HG02588 (cell line): Measurements from ENCODE around the gene SENP3.
A peak's percentile ranks its signal among the peaks of the same experiment; 100 is the strongest.

Experiments
- ATAC-seq: cut with Tn5 transposase; IDR thresholded peaks from one replicate; pipeline ENCODE4 v1.9.1; 2021; ENCODE audit warnings: mild to moderate bottlenecking, moderate library complexity; ENCODE audit not compliant: unreplicated experiment

Gene SENP3

DNA sequence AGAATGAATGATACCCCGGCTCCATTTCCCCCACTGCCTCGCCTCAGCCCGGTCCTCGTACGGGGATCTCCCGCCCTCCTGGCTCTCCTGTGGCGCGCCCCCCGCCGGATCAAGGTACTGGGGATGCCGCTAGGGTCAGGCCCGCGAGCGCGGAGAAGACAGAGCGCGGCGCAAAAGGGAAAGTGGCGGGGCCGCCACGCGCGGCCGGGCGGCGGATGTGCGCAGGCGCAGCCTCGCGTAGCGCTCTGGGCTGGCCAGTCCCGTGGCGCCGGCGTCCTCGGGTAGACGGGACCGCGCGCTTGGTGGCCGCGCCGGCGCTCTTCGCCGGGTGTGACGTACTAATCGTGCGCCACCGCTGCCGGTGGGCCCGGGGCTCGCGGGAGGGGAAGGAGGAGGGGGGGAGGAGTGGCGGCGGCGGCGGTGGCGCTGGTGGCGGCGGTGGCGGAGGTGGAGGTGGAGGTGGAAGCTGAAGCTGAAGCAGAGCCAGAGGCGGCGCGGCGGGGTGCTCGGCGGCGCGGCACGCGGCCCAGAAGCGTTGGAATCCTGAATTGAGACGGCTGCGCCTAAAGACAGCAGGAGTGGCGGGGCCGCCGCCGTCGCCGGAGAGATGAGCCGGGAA, at the start of gene SENP3:
SENP3 (plus strand) TSS at position 331 of the 619 bp plus-strand sequence. CDS start 1,158 bp downstream, outside the sequence.
- ATAC-seq, result peak; percentile 65

DNA sequence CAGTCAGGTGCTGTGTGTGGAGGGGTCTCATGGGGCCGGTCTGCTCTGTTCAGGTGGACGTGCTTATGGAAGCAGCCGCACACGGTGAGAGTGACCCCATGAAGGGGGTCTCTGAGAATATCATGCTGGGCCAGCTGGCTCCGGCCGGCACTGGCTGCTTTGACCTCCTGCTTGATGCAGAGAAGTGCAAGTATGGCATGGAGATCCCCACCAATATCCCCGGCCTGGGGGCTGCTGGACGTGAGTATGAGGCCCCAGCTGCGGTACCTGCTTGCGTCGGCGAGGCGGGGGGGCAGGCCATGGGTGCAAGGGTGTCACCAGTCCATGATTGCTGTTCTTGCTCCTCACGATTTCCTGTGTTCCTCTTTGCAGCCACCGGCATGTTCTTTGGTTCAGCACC, 49.6 kb upstream of the SENP3 start:
- no peak for ATAC-seq

DNA sequence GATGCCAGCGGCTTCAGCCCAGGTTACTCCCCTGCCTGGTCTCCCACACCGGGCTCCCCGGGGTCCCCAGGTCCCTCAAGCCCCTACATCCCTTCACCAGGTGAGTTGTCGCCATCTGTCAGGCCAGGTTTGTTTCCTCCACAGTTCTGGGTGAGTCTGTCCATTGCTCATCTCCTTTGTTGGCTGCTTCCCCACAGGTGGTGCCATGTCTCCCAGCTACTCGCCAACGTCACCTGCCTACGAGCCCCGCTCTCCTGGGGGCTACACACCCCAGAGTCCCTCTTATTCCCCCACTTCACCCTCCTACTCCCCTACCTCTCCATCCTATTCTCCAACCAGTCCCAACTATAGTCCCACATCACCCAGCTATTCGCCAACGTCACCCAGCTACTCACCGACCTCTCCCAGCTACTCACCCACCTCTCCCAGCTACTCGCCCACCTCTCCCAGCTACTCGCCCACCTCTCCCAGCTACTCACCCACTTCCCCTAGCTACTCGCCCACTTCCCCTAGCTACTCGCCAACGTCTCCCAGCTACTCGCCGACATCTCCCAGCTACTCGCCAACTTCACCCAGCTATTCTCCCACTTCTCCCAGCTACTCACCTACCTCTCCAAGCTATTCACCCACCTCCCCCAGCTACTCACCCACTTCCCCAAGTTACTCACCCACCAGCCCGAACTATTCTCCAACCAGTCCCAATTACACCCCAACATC, 48.7 kb upstream of the SENP3 start:
- ATAC-seq, result no peak

DNA sequence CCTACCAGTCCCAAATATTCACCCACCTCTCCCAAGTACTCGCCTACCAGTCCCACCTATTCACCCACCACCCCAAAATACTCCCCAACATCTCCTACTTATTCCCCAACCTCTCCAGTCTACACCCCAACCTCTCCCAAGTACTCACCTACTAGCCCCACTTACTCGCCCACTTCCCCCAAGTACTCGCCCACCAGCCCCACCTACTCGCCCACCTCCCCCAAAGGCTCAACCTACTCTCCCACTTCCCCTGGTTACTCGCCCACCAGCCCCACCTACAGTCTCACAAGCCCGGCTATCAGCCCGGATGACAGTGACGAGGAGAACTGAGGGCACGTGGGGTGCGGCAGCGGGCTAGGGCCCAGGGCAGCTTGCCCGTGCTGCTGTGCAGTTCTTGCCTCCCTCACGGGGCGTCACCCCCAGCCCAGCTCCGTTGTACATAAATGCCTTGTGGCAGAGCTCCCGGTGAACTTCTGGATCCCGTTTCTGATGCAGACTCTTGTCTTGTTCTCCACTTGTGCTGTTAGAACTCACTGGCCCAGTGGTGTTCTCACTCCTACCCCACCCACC, 47.8 kb upstream of the SENP3 start:
- ATAC-seq, result no peak

DNA sequence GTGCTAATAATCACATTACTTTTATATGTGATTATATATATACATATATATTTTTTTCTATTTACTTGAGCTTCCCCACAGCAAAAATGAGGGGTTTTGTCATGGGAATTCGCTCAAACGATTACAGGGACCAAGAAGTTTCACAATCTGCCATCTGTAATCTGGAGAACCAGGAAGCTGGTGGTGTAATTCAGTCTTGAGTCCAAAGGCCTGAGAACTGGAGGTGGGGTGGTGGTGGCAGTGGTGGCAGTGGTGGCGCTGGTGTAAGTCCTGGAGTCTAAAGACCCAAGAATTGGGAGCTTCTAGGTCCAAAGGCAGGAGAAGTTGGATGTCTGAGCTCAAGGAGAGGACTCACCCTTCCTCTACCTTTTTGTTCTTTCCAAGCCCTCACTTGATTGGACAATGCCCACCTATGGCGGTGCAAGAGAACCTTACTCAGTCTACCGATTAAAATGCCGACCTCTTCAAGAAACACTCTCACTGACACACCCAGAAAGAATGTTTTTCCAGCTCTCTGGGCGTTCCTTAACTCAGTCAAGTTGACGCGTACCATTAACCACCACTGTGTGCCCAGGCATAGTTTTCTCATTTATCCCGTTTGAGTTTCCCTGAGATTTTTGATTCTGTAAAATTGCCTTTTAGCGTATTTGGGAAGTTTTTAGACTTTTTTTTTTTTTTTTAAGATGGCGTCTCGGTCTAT, 45.7 kb upstream of the SENP3 start:
- ATAC-seq, result no peak

DNA sequence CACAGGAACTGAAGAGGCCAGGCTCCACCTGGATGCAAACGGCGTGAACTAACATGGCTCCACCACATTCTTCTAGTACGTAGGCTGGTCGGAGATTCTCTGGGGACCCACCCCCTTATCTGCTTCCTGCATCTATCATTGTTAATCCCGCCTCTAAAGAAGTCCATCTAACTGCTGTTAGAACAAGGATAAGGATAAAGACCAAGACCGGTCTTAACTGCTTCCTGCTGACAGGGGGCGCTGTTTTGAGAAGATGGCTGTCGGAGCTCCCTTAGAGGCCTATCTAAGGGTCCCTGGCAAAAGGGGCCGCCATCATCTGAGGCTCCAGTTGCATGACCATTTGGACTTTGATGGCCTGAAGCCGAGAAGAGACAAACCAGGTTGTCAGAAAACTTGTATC, 38.7 kb upstream of the SENP3 start:
- ATAC-seq, result no peak

DNA sequence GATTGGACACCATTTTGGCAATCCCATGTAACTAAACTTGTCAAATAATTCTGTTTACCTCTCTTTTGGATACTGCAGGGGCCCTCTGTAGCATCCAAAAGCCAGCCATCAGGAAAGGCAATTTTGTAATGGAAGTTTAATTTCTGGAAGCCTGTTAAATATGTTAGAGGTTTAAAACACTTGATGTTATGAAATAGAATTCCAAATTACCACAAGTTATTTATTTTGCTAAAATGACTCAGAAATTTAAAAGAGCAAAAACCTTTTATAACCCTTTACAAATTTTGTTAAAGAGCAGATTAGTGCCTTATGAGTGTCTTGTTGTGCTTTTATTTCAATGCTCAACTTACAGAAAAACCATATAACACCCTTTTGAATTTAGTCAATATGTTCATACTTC, 32.9 kb upstream of the SENP3 start:
- no peak for ATAC-seq

DNA sequence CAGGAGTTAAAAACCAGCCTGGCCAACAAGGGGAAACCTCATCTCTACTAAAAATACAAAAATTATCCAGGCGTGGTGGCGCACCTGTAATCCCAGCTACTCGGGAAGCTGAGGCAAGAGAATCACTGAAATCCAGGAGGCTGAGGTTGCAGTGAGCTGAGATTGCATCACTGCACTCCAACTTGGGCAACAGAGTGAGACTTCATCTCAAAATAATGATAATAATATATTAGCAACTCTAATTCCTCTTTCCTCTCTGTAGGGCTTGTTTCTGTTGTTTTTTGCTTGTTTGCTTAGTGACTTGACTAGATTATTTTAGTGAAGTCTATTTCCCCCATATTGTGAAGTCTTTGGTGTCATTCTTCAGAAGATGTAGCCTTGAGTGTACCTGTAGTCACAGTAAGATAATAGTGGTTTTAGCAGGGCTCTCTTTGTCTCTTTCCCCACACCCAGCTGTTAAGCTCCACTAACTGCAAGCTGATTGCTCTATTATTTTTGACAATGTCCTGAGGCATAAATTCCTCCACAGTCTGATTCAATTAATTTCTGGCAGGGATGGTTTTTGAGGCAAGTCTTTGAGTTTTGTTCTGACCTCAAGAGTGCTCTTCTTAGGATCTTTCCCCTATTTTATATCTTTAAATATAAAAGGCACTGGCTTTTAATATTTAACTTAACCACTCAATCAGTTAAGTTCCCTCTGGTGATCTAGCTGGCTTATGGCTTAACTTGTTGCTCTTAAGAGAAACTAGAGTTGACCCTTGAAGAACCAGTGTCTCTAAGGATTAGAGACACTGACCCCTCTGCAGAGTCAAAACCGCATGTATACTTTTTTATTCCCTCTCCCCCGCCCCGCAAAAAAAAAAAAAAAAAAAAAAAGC, 31.5 kb upstream of the SENP3 start:
- no peak for ATAC-seq

DNA sequence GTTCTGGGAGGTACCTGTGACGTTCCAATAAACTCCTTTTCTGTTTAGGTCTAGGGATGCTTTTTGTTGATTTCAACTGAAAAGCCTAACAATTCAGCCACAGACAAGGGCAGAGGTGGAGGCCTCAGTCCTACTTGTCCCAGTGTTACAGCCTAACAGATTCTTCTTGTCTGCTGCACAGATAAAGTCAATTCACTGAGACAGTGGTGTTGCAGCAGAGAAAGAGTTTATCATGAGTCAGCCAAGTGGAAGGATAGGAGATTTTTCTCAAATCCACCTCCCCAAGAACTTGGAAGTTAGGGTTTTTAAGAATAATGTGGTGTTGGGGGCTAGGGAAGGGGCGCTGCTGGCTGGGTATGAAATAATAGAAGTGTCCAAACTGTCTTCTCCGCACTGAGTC, 23.7 kb upstream of the SENP3 start:
- no peak for ATAC-seq

DNA sequence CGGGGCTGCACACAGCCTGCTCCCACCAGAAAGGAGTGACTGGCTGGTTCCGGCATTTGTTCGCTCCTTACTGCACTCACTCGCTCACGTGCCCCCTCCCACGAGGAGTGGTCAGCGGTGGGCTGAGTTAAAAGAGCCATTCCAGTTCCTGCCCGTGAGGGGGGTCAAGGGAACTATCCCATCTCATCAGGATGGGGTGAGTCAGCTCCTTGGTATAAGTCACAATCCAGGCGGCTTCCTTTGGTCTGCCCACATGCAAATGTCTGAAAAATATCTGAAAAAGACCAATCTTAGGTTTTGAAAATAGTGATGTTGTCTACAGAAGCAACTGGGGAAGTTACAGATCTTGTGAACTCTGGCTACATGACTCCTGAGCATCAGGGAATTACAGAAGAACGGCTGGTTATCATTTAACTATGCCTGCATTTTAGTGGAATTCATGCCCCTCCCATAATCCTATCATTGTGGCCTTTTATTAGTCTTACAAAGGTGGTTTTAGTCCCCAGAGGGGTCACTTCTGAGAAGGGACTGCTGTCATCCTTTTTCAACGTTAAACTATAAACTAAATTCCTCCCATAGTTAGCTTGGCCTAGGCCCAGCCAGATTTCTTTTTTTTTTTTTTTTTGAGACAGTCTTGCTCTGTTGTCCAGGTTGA, 22.7 kb upstream of the SENP3 start:
- no peak for ATAC-seq

DNA sequence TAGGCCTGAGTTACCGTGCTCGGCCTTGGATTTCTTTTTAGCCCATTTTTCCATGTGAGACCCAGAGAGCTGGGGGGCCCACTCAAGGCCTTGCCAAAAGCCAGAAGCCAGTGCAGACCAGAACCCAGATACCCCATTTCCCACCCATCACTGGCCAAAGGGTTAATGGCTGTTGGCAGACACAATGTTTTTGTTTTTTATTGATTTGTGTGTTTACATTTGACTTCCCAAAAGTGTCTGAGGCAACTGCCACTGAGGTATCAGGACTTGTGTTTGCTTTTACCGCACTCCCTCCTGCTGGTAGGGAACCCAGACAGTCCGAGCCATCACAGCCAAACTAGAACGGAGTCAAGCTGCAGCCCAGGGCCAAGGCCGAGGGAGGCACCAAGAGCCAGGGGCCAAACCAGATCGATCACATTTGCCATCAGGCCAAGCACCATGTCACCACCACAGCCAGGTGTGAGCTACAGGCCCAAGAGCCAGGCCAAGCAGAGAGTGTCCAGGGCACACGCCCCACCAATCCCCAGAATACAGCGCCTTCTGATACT, 20.6 kb upstream of the SENP3 start:
- ATAC-seq, result no peak

DNA sequence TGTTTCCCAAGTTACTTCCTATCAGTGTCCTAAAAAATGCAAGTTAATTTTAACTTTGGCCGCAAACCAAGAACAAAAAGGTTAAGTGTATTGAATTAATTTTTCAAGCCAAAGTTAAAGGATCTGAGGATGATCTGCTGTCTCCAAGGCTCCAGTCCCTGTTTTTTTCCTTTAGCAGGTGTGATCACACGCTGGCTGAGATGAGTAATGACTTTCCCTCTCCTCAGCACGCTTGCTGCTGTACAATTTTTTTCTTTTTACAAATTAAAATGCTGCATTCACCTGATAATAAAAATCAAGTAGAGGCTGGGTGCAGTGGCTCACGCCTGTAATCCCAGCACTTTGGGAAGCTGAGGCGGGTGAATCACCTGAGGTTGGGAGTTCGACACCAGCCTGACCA, 16.8 kb upstream of the SENP3 start:
- ATAC-seq, result no peak

DNA sequence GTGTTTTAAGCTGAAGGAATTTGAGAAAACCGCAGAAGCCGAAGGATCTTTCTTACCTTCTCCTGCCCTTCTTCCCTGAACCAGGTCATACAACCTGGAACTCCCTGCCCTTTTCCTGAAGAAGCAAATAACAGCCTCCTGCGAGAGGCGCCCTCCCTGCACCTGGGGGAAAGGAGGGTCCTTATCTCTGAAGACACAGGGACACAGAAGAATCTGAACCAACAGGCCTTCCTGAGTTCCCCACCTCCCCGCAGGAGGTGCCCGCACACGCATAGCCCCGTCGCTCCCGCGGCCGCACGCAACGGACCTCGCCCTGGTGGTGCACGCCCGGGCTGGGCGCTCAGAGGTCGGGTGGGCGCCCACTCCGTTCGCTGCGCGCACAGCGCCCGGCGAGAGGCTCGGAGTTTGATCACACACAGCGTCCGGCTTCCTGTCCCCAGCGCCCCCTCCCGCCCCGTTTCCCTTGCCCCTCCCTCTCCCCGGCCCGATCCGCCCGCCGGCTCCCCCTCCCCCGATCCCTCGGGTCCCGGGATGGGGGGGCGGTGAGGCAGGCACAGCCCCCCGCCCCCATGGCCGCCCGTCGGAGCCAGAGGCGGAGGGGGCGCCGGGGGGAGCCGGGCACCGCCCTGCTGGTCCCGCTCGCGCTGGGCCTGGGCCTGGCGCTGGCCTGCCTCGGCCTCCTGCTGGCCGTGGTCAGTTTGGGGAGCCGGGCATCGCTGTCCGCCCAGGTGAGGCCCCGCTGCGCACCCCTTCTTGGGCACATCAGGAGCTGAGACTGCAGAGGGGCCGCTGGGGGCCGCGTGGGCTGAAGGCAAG, 12.9 kb upstream of the SENP3 start, which contains the start of gene TNFSF12:
TNFSF12 (plus strand) TSS at position 474 of the 816 bp plus-strand sequence; CDS start at position 570, 96 bp downstream.
- no peak for ATAC-seq

DNA sequence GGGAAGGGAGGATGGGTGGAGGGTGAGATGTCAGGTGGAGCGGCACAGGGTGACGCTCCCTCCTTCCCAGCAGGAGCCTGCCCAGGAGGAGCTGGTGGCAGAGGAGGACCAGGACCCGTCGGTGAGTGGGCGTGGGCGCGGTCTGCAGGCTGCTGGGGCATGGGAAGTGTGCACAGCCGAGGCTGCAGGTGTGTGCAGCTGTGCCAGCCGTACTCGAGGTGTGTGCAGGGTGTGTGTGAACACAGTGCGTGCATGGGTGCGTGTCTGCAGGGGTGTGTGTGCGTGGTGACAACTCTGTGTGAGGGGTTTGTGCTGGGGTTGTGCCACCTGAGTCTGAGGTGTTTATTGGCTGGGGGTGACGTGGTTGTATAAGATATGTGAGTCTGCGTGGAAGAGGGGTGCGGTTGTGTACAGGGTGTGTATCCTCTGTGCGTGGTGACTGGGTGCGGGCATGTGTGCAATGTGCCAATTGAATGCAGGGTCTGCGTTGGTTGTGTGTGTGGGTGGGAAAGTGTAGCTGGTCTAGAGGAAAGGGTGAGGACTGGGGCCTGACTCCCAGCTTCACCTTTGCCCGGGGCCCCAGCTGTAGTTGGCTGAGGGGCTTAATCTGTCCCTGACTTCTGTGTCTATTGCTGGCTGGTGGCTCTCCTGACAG, 12.2 kb upstream of the SENP3 start:
- no peak for ATAC-seq

DNA sequence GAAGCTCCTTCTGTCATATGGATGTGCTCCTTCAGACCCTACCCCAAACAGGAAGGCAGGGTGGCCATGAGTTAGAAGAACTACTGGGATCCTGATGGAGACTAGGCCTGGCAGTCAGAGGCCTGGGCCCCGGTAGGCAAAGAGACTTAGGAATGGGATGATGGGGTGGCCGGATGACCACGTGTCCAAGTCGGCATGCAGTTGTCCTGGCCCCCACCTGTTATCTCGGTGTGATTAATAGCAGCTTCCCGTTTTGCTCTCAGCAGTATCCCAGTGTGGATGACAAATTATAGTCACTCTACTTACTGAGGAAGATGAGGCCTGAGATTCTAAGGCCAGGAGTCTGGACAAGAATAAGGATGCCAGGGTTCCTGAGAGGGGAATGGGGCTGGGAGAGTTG, 11.4 kb upstream of the SENP3 start:
- no peak for ATAC-seq

DNA sequence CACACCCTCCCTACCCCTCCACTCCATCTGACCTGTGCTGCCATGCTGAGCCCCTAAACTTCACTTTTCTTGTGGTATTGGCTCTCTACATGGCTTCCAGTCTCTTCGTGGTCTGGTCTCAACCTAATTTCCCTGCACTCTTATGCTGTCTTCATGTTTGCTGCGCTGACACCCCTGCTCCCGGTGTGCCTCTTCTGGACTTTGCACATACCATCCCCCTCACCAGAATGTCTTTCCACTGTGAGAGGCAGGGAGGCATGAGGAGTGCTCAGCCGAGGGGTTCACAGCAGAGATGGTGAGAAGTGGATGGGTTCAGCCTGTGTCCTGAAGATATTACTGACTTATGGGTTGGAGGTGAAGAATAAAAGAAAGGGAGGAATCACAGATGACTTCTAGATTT, 10.3 kb upstream of the SENP3 start:
- ATAC-seq, result no peak

DNA sequence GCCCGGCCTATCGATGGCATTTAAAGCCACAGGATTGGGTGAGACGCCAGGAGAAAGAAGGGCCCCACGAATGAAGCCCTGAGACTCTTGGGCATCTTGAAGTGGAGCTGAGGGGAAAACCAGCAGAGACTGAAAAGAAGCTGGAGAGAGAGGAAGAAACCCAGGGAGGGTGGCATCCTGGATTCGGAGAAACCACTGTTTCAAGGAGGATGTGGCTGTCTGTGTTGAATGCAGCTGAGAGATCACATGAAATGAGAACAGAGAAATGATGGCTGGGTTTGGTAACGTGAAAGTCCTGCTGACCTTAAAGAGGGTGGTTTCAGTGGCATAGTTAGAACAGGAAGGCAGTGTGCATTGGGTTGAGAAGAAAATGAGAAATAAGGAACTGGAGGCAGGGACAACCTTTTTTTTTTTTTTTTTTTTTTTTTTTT, 9.1 kb upstream of the SENP3 start:
- ATAC-seq, result peak; percentile 46

DNA sequence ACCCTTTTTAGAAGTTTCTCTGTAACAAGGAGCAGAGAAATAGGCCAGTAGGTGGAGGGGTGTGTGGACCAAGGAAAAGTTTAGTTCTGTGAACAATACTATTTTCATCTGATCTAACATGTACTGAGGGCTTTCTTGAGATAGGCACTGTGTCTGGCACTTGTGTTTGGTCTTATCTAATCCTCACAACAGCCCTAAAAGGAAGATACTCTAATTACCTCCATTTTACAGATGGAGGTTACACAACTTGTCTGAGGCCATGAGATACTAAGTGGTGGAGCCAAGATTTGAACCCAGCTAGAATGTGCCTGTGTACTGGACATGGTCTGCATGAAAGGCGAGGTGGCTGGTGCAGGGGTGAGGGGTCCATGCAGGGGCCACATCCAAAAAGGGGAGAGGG, 8.4 kb upstream of the SENP3 start:
- no peak for ATAC-seq
